GM12878 (cell line): ENCODE measurements around the gene PLB1.

Experiments
- BCL11A ChIP-seq: IDR thresholded peaks from 2 replicates; pipeline ENCODE4 v1.6.1; 2011; ENCODE audit warnings: low read depth, low read length
- BRCA1 ChIP-seq: IDR thresholded peaks from 2 replicates; pipeline ENCODE4 v1.6.1; 2011; ENCODE audit warnings: low read depth, low read length, improper control_type of control experiment
- CBX3 ChIP-seq: fragments of 200-600 bp; sonication (generic); IDR thresholded peaks from 2 replicates; pipeline ENCODE4 v1.6.1; 2016; ENCODE audit warnings: low read depth, borderline replicate concordance
- CHD2 ChIP-seq: IDR thresholded peaks from 2 replicates; pipeline ENCODE4 v1.6.1; 2011; ENCODE audit warnings: low read depth, low read length, improper control_type of control experiment, borderline replicate concordance
- CREB1 ChIP-seq: IDR thresholded peaks from 2 replicates; pipeline ENCODE4 v1.6.1; 2012; ENCODE audit warnings: low read depth, mild to moderate bottlenecking, inconsistent platforms
- CTCF ChIP-seq, 3 experiments: IDR thresholded peaks in 2 of 3; conservative IDR thresholded peaks in 1 of 3; 2 replicates each; pipeline ENCODE4 v1.5.1; 2011; ENCODE audit warnings: low read depth in 3 of 3, low read length in 3 of 3, mild to moderate bottlenecking in 3 of 3, control low read depth in 2 of 3, moderate library complexity in 2 of 3, inconsistent platforms in 1 of 3, mixed read lengths in 1 of 3; ENCODE audit not compliant: control insufficient read depth in 2 of 3, insufficient read depth in 1 of 3; ENCODE audit errors: extremely low read depth in 1 of 3
- MAX ChIP-seq: IDR thresholded peaks from 2 replicates; pipeline ENCODE4 v1.6.1; 2012; ENCODE audit warnings: low read depth, low read length, improper control_type of control experiment
- MYC ChIP-seq: IDR thresholded peaks from 2 replicates; pipeline ENCODE4 v1.6.1; 2011; ENCODE audit warnings: mild to moderate bottlenecking, low read length, moderate library complexity, inconsistent platforms; ENCODE audit not compliant: insufficient read depth, insufficient replicate concordance, insufficient read length, severe bottlenecking
- NR2C2 ChIP-seq: IDR thresholded peaks from 2 replicates; pipeline ENCODE4 v1.6.1; 2011; ENCODE audit warnings: borderline replicate concordance, low read depth; ENCODE audit not compliant: control insufficient read depth, insufficient read length
- PAX8 ChIP-seq: fragments of 450-650 bp; IDR thresholded peaks from 2 replicates; pipeline ENCODE4 v1.6.1; 2017; ENCODE audit warnings: mild to moderate bottlenecking, moderate library complexity
- SIN3A ChIP-seq: IDR thresholded peaks from 2 replicates; pipeline ENCODE4 v1.6.1; 2012; ENCODE audit warnings: low read depth, low read length, improper control_type of control experiment
- SMARCA5 ChIP-seq: fragments of 450-650 bp; IDR thresholded peaks from 2 replicates; pipeline ENCODE4 v1.6.1; 2017; ENCODE audit warnings: mild to moderate bottlenecking
- TCF7 ChIP-seq: IDR thresholded peaks from 2 replicates; pipeline ENCODE4 v1.6.1; 2014; ENCODE audit warnings: antibody characterized with exemption, borderline replicate concordance
- ZNF217 ChIP-seq: fragments of 450-650 bp; IDR thresholded peaks from 2 replicates; pipeline ENCODE4 v1.6.1; 2017; ENCODE audit warnings: antibody characterized with exemption, mild to moderate bottlenecking

GRCh38 chr2:28475088-28475595 is 20.7 kb upstream of the PLB1 start:
- TF ChIP-seq ZNF217: no peak
- TF ChIP-seq TCF7: no peak
- TF ChIP-seq SMARCA5: no peak
- TF ChIP-seq CBX3: no peak
- TF ChIP-seq BRCA1: no peak
- no peak for TF ChIP-seq BCL11A
- TF ChIP-seq MAX: no peak
- no peak for TF ChIP-seq CTCF (IDR thresholded peaks at IDR 0.05 in 2 of 3, conservative IDR thresholded peaks at IDR 0.05 in 1 of 3; ENCODE audit: control insufficient read depth in 2 of 3, extremely low read depth in 1 of 3, insufficient read depth in 1 of 3, low read depth in 3 of 3, low read length in 3 of 3)
- TF ChIP-seq MYC: no peak
- TF ChIP-seq CREB1: no peak
- no peak for TF ChIP-seq SIN3A
- no peak for TF ChIP-seq PAX8
- TF ChIP-seq NR2C2: no peak
- no peak for TF ChIP-seq CHD2
